ENCODE measurements around the gene OVCA2.

GRCh38 chr17:2057175-2057759 is 15.4 kb downstream of the OVCA2 start:
- TF ChIP-seq CTCF (IDR thresholded peaks at IDR 0.05) (no peak), POLR2A (IDR thresholded peaks at IDR 0.05) (no peak)

Measured in body of pancreas (tissue), 4 donors.